HL-60 (cell line): Measurements from ENCODE around the gene ENPP7.

ENCODE experiments used
- DNase-seq, 2 experiments: peaks; one replicate each; pipeline ENCODE4 v3.0.0-alpha.2; 2010 to 2020; ENCODE audit warnings: low read depth in 1 of 2, low spot score in 1 of 2
- H3K27ac ChIP-seq: fragments of 250-450 bp; sonication (Bioruptor Pico); replicated peaks from 2 replicates; pipeline ENCODE4 v1.5.1; 2020; ENCODE audit warnings: mild to moderate bottlenecking, moderate library complexity
- H3K27me3 ChIP-seq: fragments of 250-450 bp; sonication (Bioruptor Pico); 2 replicates; pipeline ENCODE4 v1.5.1; 2021; ENCODE audit warnings: mild to moderate bottlenecking, moderate library complexity; ENCODE audit not compliant: insufficient read depth, poor library complexity, severe bottlenecking
- H3K4me3 ChIP-seq: replicated peaks from 2 replicates; pipeline ENCODE4 v1.5.1; 2011; ENCODE audit warnings: mild to moderate bottlenecking, control low read depth, low read length; ENCODE audit not compliant: insufficient read depth
- GABPA ChIP-seq: IDR thresholded peaks from 2 replicates; pipeline ENCODE4 v1.6.1; 2012; ENCODE audit warnings: low read depth
- POLR2AphosphoS5 ChIP-seq: IDR thresholded peaks from 2 replicates; pipeline ENCODE4 v1.6.1; 2012; ENCODE audit warnings: low read depth
- REST ChIP-seq: IDR thresholded peaks from 2 replicates; pipeline ENCODE4 v1.6.1; 2012; ENCODE audit warnings: low read depth; ENCODE audit not compliant: insufficient replicate concordance
- SPI1 ChIP-seq: IDR thresholded peaks from 2 replicates; pipeline ENCODE4 v1.6.1; 2012; ENCODE audit warnings: low read depth, mild to moderate bottlenecking, borderline replicate concordance
- TF ChIP-seq, protein P1 (sequence below): IDR thresholded peaks from one replicate; pipeline ENCODE4 v1.5.1; 2011; ENCODE audit warnings: low read length, control low read depth, inconsistent platforms; ENCODE audit not compliant: insufficient read depth

ENPP7 gene

DNA sequence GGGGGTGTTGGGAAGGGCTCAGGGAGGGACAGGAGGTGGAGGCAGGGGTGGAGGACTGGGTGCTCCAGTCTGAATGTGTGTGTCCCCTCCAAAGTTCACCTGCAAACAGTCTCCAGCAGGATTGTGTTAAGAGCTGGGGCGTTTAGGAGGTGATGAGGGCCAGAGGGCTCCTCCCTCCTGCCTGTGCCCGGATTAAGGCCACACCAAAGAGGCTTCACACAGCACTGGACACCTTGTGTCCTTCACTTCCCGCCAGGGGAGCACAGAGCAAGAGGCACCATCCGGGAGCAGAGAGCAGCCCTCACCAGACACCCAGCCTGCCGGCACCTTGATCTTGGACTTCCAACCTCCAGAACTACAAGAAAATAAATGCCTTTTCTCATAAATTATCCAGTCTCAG lies 30.2 kb upstream of the ENPP7 start:
- no peak overlapping the region for H3K27ac ChIP-seq
- no peak overlapping the region for H3K4me3 ChIP-seq
- H3K27me3 ChIP-seq: peaks cover 8% of the 10 kb centered on the region
- DNase-seq: no peak
- TF ChIP-seq SPI1 (no peak), POLR2AphosphoS5 (no peak), REST (no peak), GABPA (no peak)
- TF ChIP-seq, protein P1, sequence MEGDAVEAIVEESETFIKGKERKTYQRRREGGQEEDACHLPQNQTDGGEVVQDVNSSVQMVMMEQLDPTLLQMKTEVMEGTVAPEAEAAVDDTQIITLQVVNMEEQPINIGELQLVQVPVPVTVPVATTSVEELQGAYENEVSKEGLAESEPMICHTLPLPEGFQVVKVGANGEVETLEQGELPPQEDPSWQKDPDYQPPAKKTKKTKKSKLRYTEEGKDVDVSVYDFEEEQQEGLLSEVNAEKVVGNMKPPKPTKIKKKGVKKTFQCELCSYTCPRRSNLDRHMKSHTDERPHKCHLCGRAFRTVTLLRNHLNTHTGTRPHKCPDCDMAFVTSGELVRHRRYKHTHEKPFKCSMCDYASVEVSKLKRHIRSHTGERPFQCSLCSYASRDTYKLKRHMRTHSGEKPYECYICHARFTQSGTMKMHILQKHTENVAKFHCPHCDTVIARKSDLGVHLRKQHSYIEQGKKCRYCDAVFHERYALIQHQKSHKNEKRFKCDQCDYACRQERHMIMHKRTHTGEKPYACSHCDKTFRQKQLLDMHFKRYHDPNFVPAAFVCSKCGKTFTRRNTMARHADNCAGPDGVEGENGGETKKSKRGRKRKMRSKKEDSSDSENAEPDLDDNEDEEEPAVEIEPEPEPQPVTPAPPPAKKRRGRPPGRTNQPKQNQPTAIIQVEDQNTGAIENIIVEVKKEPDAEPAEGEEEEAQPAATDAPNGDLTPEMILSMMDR: no peak

DNA sequence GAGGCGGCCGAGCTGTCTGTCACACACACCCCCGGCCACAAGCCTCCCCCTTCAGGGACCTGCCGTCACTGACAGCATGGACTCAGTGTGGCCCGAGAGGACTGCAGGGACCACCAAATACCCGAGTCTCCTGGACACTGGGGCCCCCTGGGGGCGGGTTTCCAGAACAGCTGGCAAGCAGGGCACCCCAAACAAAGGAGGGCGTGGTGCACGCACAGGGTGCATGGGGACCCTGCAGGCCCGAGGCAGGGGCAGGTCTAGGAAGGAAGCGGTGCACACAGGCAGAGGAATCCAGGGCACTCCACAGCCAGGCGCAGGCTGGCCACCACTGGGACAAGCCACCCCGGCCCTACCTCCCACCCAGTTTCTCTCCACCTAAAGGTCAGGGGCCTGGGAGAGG lies 28.7 kb upstream of the ENPP7 start:
- Histone ChIP-seq H3K4me3 (no peak overlapping the region), H3K27me3 (peaks cover 9% of the 10 kb centered on the region), H3K27ac (no peak overlapping the region)
- no peak for DNase-seq
- TF ChIP-seq, protein P1: no peak
- no peak for TF ChIP-seq REST
- no peak for TF ChIP-seq GABPA
- no peak for TF ChIP-seq POLR2AphosphoS5
- no peak for TF ChIP-seq SPI1

- TF ChIP-seq REST (no peak), GABPA (no peak), SPI1 (no peak), POLR2AphosphoS5 (no peak)
- TF ChIP-seq, protein P1: no peak
- no peak for DNase-seq
- Histone ChIP-seq H3K4me3 (no peak overlapping the region), H3K27ac (no peak overlapping the region), H3K27me3 (peaks cover 3% of the 10 kb centered on the region)
Observed at GRCh38 chr17:79702550-79703236, 28.1 kb upstream of the ENPP7 start.
